ENCODE results near the gene SDE2. TPM values are rescaled to one million over a fixed set of nuclear protein-coding genes. Genes with fewer than 3 reads are reported as not detected.

The SDE2 gene
- total and polyA plus RNA-seq, 2 of the 4 experiments (the other 2 are of a cell fraction): 8.5 to 14.7 TPM

GRCh38 chr1:225965231-225965630 lies 33.9 kb downstream of the SDE2 start:
- Histone ChIP-seq H4K20me1 (ENCODE audit: insufficient read depth, low read length) (no peaks in the 10 kb centered on the region), H3K79me1 (ENCODE audit: low read depth in 1 of 2, low read length in 2 of 2) (no peaks in the 10 kb centered on the region), H3K56ac (ENCODE audit: extremely low read depth, insufficient read depth, low read length) (no peak overlapping the region), H3K9ac (ENCODE audit: low read depth, low read length) (no peak overlapping the region), H2AK5ac (ENCODE audit: low read depth, low read length) (no peak overlapping the region), H3K27me3 (ENCODE audit: control insufficient read depth, insufficient read depth, low read length) (no peaks in the 10 kb centered on the region), H2BK15ac (ENCODE audit: low read depth, low read length) (no peak overlapping the region), H4K8ac (ENCODE audit: low read depth in 2 of 2, low read length in 2 of 2) (no peak overlapping the region), H3K9me1 (ENCODE audit: insufficient read depth, low read length) (no peaks in the 10 kb centered on the region), H3K36me3 (ENCODE audit: control insufficient read depth, insufficient read depth, low read length) (no peaks in the 10 kb centered on the region), H3K23ac (ENCODE audit: low read depth, low read length) (no peak overlapping the region), H2BK20ac (ENCODE audit: low read depth, low read length) (no peak overlapping the region), H3K4me2 (ENCODE audit: low read depth, low read length) (no peak overlapping the region), H4K91ac (ENCODE audit: insufficient read depth, low read depth, low read length) (no peak overlapping the region), H3K4me1 (ENCODE audit: control insufficient read depth, insufficient read depth, low read length) (no peaks in the 10 kb centered on the region), H3K18ac (ENCODE audit: low read depth, low read length) (no peak overlapping the region), H2AFZ (replicated peaks; ENCODE audit: low read length, poor library complexity) (no peak overlapping the region), H3K4me3 (ENCODE audit: insufficient read depth, low read depth, low read length) (no peak overlapping the region), H3K27ac (ENCODE audit: insufficient read depth, low read length) (no peak overlapping the region), H2AK9ac (replicated peaks; ENCODE audit: low read depth, low read length, poor library complexity) (no peak overlapping the region), H2BK5ac (ENCODE audit: low read depth, low read length, poor library complexity, severe bottlenecking) (no peak overlapping the region), H3K14ac (replicated peaks; ENCODE audit: low read depth, low read length) (no peak overlapping the region), H4K5ac (ENCODE audit: low read depth, low read length) (no peak overlapping the region), H2BK120ac (ENCODE audit: low read depth, low read length) (no peak overlapping the region), H3K9me3 (ENCODE audit: control insufficient read depth, insufficient read depth, low read length) (no peaks in the 10 kb centered on the region), H3K4ac (ENCODE audit: low read depth, low read length) (no peak overlapping the region)
- whole genome bisulfite sequencing, 2 experiments (ENCODE audit: extremely low coverage in 2 of 2, insufficient read length in 1 of 2): 82% methylated on average over 3 of the region's 5 CpGs; no CpG with 5 or more reads in 1 of the 2 experiments
- dilution Hi-C loops (cut with HindIII; ENCODE audit: low sequenced_read_pairs, unreplicated experiment) (no loop called here), intact Hi-C loops (cut with micrococcal nuclease) (no loop called here), in situ Hi-C loops (cut with MboI; ENCODE audit: low sequenced_read_pairs) (no loop called here)
- ChIA-PET CTCF (no interaction called here), POLR2A (ENCODE audit: unreplicated experiment) (no interaction called here)
- BruUV-seq (replicated peaks): no TSS peak
- no peak for ATAC-seq (ENCODE audit: low read depth)
- TF ChIP-seq CTCF (conservative IDR thresholded peaks at IDR 0.05; ENCODE audit: low read depth, low read length) (no peak), MXI1 (IDR thresholded peaks at IDR 0.05; ENCODE audit: borderline replicate concordance, low read depth, low read length) (no peak), CEBPB (IDR thresholded peaks at IDR 0.05; ENCODE audit: low read depth, low read length) (no peak), POLR2A (IDR thresholded peaks at IDR 0.05; ENCODE audit: low read depth, low read length) (no peak), CHD1 (IDR thresholded peaks at IDR 0.05; ENCODE audit: low read depth, low read length) (no peak), RCOR1 (IDR thresholded peaks at IDR 0.05; ENCODE audit: insufficient replicate concordance, low read length) (no peak), MAFK (IDR thresholded peaks at IDR 0.05; ENCODE audit: low read depth, low read length) (no peak), MAZ (IDR thresholded peaks at IDR 0.05; ENCODE audit: borderline replicate concordance, low read depth, low read length) (no peak), BHLHE40 (IDR thresholded peaks at IDR 0.05; ENCODE audit: low read depth, low read length) (no peak), USF2 (IDR thresholded peaks at IDR 0.05; ENCODE audit: low read depth, low read length) (no peak), SMC3 (IDR thresholded peaks at IDR 0.05; ENCODE audit: low read depth, low read length) (no peak), NFE2L2 (IDR thresholded peaks at IDR 0.05; ENCODE audit: low read depth, low read length) (no peak)
- no peak for DNase-seq

Data from IMR-90 (cell line).